Superior temporal gyrus (tissue), 1 donor: ENCODE data around the gene PXDN.
"Not testable (repeated sequence)": the region's sequence is repeated elsewhere in the genome, so short reads cannot be mapped to it uniquely, and the experiment has no call there.

ENCODE experiments used
- DNase-seq: peaks from one replicate; pipeline ENCODE4 v3.0.0-alpha.2; 2016; ENCODE audit errors: extremely low spot score

Gene PXDN

DNA sequence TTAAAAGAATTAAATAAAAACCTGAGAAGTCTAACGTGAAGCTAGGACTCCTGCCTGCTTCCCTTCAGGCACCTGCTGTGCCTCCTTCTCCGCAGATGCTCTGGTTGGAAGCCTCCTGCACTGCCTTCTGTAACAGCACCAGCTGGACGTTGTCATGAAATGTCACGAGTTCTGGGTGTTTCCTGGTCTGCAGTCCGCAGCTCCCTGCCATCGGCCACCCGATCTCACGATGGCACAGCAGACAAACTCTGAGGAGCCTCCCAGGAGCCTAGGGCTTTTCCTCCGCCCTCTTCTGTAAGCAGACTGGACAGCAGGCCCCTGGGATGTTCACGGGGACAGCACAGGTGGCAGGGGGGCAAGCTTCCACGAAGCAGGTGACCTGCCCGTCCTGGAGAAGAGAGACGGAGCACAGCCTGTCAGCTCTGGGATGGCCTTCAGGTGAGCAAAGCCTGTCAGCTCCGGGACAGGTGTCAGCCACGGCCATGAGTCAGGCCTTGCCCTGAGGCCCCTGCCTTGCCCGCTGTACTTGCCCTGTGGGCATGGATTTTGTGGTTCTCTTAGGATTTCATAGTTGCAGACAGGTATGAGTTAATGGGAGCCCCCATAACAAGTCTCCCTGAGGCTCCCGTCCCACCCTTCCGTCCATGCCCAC is 110.3 kb downstream of the PXDN start:
- no peak for DNase-seq

DNA sequence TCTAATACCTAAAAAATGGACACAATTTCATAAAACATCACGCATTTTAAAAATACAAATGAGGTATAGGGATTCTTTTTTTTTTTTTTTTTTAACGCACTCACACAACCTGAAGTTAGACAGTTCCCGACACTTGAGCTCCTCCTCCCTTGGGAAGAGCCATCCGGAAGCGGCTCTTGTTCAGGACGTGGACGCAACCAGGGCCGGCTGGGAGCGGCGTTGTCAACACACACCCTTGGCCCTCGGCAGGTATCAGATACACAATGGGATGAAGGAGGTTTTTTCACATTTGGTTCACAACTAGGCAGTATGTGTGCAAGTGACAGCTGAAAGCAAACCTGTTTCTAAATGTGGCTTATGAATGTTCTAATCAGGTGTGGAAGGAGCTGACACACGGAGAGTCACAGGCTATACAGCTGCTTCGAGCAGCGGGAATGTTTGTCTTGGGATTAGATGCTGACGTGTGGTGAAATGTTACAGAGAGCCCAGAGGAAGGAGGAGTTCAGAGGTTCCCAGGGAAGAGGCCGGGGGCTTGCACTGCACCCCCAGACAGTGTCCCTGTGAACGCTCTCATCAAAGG is 111.1 kb downstream of the PXDN start:
- no peak for DNase-seq

DNA sequence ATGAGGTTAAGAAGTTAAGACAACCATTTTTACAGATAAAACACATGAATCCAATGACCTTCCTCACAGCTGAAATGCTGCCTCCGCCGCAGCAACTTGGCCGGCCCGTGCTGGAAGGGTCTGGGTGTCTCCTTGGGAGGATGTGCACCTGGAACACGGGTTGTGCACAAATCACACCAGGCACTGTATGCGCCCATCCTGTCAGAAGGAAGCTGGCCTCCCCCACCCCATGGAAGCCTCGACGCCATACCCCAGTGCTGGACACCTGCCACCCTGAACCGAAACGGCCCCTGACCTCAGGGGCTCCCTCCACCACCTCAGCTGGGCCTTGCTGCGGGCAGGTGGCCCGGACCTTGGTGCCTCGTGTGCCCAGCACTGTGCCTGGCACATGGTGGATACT is 111.8 kb downstream of the PXDN start:
- no peak for DNase-seq

DNA sequence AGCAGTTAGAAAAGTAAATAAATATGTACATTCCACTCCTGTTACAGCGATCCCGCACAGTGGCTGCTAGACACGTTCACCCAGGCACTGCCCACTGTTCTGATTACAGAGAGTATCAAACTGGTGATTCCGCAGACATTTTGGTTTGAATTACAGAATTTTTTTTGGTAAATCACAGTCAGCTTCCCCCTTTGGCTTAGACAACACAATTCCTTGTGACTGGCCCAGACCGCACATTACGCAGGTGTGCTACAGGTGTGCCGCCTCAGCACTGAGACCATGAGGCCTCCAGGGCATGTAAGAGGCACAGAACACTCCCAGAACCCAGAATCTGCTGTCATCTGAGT is 112.3 kb downstream of the PXDN start:
- DNase-seq = no peak

DNA sequence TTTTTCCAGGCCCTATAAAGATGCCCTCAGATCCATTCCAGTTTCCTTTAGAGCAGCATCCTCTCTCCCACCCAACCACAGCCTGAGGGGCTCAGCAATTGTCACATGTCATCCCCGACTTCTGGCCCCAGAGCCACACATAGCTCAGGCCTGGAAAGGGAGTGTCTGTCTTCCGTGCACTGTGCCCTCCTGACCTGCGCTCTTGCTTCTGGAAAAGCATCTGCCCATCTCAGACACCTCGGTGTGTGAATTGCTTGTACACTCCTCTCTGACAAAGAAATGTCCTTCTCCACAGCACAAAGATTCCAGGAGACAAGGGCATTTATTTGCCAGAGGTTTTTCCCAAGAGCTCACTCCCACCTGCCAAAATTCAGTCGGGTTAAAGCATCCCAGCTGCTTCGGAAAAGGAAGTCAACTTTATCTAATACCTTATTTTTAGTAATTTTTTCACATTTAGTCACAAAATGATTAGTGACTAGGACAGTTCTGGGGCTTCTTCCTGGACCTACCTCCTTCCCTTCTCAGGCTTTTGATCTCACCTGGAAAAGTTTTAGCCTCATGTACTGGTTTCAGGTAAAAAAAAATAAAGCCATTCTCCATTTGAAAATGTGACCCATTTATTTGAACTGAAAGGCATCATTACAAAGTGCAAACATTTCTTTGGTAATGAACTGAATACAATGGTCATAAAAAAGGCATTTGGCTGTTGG is 112.9 kb downstream of the PXDN start:
- no peak for DNase-seq

DNA sequence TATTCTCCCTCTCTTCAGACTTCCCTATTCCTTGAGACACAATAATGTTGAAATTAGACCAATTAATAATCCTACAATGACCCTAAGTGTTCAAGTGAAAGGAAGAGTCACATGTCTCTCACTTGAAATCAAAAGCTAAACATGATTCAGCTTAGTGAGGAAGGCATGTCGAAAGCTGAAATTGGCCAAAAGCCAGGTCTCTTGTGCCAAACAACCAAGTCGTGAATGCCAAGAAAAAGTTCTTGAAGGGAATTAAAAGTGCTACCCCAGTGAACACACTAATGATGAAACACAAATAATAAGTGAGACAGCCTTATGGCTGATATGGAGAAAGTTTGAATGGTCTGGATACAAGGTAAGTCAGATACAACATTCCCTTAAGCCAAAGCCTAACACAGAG is 115.4 kb downstream of the PXDN start:
- no peak for DNase-seq

DNA sequence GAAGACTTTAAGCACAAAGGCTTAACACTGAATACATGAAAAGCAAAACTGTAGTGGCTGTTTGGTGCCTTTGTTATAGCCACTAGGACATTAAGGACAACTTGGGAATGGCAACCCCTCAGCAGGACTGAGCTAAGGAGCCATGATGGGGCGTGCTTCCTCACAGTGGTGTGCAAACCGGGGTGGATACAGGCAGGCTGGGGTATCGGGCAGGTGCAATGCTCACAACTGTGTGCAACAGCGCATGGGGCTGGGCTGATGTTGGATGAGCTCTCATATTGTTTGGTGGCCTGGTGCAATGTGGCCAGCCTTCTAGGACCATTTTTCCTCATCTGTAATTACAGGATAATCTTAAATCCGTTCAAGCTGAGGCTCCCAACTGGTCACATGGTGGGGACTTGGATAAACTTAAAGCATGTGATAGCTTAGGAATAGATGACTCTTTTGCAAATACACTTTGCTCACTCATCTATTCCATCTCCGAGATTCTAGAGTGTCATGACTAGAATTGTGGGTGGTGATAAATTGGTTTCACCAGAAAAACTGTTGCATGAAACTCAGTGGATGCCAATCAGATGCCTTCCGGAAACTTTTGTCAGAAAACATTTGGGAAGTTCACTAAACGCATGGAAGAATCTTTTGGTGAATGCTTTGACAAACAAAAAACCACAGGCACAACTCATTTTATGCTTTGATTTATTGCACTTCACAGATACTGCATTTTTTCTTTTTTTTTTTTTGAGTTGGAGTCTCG is 116.5 kb downstream of the PXDN start:
- DNase-seq = no peak

DNA sequence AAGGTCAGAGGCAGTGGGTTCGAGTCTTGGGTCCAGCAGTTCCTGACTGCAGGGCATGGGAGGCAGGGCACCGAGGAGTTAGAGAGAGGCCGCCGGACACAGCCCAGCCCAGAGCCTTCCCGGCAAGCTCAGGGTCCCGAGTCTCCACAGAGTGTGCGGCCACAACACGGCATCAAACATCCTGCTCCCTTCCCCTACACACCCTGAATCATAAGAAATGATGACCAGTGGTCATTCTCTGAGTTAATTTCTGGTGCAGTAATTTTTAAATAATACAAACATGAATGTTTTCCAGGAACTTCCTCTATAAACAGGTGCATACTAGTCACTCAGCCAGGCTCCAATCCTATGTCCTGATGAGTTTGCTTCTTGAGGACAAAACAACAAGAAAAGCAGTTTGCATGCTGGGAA is 118.0 kb downstream of the PXDN start:
- no peak for DNase-seq

DNA sequence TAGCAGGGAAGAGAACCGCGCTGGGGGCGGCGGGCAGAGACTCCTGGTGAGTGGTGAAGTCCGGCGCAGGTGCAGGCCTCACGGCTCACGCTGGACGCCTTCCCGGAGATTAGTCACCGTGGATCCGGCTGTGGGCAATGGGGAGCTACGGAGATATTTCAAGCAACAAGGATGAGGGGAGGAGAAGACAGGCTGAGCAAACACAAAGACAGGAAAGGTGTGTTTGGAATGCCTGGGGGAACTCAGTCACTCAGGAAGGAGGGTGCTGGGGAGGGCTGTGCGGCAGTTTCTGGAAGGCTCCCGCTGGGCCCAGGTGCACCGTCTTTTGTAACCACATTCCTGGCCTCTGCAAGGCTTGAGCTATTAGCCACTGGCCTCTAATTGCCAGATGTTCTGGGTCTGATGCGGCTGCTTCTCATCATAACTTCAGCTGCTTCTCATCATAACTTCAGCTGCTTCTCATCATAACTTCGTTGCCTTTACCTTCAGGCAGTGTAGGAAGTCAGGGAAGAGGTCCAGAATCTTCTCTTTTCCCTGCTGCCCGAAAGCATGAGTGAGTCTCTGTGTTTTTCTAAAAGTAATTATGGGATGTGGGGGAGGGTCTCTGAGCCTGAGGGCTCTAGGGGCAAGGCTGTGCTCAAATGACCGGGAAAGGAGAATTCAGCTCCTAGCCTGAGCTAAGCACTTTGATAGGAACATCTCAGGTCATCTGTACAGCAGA is 118.9 kb downstream of the PXDN start:
- DNase-seq = no peak

DNA sequence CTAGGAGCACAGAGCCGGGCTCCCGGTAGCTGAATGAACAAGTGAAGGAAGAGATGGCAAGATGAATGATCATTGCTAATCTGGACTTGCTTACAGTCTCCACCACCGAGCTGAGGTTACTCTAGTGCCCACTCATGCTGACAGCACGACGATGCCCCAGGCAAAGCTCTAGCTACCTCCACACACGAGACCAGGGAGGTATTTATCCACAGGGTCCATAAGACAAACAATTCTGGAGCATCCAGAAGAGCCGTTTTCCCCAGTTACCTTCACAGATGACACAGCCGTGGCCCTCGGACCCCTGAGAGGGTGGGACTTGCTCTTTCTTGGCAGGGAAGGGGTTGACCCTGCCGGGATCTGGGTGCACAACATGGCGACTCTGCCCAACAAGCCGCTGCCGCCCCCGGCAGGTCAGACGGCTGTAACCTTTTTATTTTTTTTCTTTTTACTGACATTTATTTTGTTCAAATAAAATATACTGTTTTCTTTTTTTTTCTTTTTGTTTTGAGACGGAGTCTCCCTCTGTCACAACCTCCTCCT is 120.3 kb downstream of the PXDN start:
- DNase-seq = no peak

DNA sequence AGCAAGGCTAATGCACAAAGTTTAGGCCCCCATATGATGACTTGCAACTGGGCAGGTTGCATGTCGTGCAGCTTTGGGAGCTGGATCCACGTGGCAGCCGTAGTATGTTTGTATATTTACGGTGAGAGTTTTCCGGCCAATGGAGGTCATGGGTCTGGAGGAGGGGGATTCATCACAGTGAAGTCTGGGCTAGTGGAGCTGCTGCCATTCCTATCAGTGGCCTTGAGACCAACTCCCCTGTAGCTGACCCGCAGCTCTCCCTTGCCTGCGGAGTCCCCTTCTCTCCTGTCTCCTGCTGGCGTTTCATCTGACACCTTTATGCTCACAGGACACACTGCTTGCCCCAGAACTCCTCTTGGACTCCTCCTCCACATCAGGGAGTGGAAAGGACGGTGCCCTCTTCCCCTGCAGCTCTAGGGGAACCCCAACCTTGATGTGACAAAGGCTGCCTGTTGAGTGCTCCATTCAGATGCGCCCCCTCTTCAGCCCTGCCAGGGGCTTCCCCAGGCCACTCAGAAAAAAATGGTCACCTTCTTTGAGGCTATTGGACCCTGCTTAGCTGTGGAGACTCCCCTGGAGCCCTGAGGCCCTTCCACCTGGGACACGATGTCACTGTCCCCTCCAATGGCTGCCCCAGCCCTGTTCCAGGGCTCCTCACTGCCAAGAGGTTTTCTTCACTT is 121.7 kb downstream of the PXDN start:
- no peak for DNase-seq

DNA sequence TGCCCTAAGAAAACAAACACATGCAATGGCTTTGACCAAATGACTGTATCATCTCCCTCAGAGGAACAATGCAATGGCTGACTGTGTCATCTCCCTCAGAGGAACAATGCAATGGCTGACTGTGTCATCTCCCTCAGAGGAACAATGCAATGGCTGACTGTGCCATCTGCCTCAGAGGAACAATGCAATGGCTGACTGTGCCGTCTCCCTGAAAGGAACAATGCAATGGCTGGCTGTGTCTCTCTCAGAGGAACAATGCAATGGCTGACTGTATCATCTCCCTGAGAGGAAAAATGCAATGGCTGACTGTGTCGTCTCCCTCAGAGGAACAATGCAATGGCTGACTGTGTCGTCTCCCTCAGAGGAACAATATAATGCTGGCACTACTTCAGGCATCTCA is 122.3 kb downstream of the PXDN start:
- not testable (repeated sequence) for DNase-seq

DNA sequence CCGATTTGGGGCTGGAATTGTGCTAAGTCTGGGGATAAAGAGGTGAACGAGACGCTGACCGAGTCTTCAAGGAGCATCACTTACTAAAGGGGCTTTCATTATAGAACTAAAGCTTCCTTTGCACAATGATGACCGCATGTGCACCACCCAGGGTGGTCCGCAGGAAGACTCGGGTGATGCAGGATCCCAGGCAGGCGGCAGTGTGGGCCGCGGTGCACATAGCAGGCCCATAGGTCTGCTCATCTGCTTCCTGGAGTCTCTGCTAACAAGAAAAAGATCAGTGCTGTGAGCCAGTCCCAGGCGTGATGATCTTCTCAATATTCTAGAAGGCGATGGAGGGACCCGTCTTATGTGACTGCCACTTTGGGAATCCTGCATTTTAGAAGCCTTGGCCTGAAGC is 122.8 kb downstream of the PXDN start:
- DNase-seq = no peak

DNA sequence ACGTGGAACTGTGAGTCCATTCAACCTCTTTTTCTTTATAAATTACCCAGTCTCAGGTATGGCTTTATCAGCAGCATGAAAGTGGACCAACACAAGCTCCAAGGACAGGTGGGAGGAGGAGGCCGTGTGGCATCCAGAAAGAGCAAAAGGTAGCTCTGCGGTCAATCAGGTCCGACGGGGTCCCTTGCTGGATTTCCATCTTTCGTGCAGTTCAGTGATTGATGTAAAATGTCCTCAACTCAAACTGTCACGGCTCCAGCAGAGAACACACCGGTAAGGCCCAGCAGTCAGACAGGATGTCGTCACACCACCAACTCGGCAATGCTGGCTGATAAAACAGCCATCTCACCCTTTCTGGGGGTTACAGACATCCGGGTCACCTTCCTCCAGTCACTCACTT is 123.3 kb downstream of the PXDN start:
- DNase-seq = no peak

DNA sequence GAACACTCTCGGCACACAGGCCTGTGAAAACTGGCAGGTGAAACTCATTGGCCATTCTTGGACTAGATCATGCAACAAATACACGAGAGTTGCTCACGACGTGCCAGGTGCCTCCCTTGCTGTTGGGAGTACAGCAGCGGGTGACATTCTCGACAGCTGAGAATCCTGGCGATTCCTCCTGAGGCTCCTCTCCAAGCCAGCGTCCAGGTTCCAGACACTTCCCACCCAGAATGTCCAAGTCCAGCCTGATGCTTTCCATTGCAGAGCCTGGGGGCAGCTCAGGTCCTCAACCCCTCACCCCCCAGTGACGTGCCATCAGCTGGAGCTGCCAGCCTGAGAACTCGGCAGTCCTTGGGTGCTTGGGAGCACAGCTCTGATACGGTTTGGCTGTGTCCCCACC is 124.2 kb downstream of the PXDN start:
- no peak for DNase-seq

DNA sequence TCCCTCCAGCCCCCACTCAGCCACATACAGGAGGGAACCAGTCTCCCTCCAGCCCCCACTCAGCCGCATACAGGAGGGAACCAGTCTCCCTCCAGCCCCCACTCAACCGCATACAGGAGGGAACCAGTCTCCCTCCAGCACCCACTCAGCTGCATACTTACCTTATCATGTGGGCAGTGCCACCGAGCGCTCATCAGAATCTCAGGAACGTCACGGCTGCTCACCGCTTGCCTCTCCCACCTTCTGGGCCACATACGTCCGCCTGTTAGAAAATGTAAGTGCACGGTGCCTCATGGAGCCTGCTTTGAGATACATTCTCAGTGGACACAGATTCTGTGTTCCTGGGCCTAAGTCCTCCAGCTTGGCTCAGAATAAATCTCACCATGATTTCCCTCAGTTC is 124.8 kb downstream of the PXDN start:
- DNase-seq = no peak

DNA sequence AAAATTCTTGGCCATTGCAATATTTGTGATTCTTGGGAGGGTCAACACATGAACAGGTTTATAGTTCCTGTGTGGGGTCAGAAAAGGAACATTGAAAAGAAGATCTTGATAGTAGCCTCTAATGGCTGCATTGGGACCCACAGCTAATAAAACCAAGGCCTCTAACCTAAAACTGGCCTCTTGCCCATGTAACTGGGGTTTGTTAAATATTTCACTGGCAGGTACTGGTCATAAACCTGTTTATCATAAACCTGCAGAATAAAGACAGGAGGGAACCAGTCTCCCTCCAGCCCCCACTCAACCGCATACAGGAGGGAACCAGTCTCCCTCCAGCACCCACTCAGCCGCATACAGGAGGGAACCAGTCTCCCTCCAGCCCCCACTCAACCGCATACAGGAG is 125.3 kb downstream of the PXDN start:
- DNase-seq = no peak

DNA sequence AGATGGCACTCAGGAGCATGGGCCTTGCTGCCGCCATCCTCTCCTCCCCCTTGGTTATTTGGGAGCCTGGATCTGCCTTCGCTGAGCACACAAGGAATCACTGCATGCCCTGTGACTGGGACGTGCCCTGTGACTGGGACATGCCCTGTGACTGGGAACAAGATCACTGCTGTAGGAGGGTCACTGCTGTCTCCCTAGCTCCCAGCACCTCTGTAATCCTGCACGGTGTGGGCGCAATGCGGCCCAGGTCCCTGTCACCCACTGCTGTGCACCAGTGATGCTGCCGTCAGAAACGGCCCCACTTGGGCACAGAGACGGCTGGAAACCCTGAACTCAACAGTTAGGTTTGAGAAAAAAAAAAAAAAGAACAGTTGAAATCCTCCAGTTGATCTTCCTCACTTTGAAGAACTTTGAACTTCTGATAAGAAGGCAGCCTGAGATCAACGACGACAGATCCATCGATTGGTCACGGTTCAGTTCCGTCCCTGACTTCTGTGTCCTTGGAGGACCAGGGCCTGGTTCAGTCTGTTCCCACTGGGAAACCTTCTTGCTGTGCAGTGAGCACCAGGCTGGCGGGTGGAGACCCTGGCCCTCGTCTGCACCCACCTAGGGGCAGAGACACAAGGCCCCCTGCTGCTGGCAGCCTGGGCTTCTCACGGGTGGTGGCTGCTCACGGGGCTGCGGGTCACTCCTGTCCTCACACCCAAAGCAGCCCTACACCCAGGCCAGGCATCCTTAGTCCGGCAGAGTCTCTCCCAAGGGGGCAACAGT is 125.9 kb downstream of the PXDN start:
- no peak for DNase-seq

DNA sequence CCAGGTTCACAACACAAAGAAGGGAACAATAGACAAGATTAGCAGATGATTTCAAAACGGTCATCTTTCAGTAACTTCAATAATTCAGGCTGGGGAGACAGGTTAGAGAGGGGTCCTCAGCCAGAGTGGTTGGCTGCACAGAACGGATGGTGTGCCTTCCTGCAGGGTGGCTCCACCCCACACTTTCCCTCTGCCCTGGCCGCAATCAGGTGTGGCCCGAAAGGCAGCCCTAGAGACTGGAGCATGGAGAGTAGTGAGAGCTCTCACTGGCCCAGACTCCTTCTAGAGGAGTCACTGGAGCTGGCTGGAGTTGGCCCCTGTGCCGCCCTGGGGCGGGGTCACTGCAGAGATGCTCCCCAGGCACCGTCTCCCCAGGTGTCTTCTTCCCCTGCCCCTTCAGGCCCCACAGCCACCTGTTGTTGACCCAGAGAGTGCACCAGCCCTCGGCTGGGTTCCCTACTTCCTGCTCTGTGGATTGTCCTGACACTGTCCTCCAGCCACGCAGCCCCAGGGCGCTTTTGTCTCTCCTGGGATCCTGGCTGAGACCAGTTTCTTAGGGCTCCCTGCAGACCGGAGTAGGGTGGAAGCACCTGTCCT is 126.8 kb downstream of the PXDN start:
- DNase-seq = no peak

DNA sequence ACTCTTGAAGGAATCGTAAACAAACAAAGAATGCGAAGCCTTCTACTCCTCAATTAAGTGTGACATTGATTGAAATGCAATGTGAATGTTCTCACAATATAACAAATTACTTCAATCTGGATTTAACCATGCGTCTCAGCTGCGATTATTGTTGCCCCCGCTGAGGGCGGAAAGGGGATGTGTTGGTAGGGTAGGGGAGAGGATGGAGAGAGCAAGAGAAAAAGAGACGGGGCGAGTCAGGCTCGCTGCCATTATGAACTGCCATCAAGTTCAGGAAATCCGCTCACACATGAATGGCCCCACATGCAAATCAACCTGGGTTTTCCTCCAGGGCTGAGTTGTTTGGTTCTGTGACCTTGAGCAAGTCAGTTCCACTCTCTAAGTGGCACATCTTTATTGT is 129.8 kb downstream of the PXDN start:
- DNase-seq = no peak
